ENCODE measurements around the gene IL1RAPL2.

IL1RAPL2 gene

GRCh38 chrX:105725228-105725627 is 1159.2 kb downstream of the IL1RAPL2 start:
- TF ChIP-seq, protein P1, sequence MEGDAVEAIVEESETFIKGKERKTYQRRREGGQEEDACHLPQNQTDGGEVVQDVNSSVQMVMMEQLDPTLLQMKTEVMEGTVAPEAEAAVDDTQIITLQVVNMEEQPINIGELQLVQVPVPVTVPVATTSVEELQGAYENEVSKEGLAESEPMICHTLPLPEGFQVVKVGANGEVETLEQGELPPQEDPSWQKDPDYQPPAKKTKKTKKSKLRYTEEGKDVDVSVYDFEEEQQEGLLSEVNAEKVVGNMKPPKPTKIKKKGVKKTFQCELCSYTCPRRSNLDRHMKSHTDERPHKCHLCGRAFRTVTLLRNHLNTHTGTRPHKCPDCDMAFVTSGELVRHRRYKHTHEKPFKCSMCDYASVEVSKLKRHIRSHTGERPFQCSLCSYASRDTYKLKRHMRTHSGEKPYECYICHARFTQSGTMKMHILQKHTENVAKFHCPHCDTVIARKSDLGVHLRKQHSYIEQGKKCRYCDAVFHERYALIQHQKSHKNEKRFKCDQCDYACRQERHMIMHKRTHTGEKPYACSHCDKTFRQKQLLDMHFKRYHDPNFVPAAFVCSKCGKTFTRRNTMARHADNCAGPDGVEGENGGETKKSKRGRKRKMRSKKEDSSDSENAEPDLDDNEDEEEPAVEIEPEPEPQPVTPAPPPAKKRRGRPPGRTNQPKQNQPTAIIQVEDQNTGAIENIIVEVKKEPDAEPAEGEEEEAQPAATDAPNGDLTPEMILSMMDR (IDR thresholded peaks at IDR 0.05; ENCODE audit: insufficient read depth, low read length, poor library complexity, severe bottlenecking) = no peak
- H3K36me3 ChIP-seq (ENCODE audit: control insufficient read depth, insufficient read depth, low read length) = no peaks in the 10 kb centered on the region
- H3K27me3 ChIP-seq (replicated peaks; ENCODE audit: control insufficient read depth, insufficient read depth, low read length) = no peaks in the 10 kb centered on the region
- DNase-seq (ENCODE audit: extremely low read depth, insufficient read length) = no peak
- no peak overlapping the region for H3K4me3 ChIP-seq (replicated peaks; ENCODE audit: low read depth, low read length)

GRCh38 chrX:105738162-105738561 is 1172.2 kb downstream of the IL1RAPL2 start:
- no peaks in the 10 kb centered on the region for H3K36me3 ChIP-seq (ENCODE audit: control insufficient read depth, insufficient read depth, low read length)
- H3K27me3 ChIP-seq (replicated peaks; ENCODE audit: control insufficient read depth, insufficient read depth, low read length) = no peaks in the 10 kb centered on the region
- no peak overlapping the region for H3K4me3 ChIP-seq (replicated peaks; ENCODE audit: low read depth, low read length)
- TF ChIP-seq, protein P1 (IDR thresholded peaks at IDR 0.05; ENCODE audit: insufficient read depth, low read length, poor library complexity, severe bottlenecking) = no peak
- no peak for DNase-seq (ENCODE audit: extremely low read depth, insufficient read length)

DNA sequence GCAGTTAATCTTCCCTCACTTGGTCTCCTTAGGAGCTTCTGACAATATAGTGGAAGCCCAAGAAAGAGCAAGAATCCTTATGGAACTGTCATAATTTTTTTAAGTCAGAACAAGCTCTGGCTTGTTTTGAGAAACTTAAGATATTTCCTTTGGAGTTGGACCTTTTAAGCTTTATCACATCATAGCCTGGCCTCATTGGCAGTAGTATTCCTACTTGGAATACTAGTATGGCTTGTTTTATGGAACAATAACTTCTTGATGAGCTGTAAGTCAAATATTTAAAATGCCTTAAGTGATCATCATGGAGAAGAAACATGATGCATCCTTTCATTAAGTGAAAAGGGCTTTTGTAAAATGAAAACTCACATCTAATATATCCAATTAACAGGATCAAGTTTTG is 1178.3 kb downstream of the IL1RAPL2 start:
- Histone ChIP-seq H3K27me3 (replicated peaks; ENCODE audit: control insufficient read depth, insufficient read depth, low read length) (no peaks in the 10 kb centered on the region), H3K36me3 (ENCODE audit: control insufficient read depth, insufficient read depth, low read length) (no peaks in the 10 kb centered on the region)
- no peak for DNase-seq (ENCODE audit: extremely low read depth, insufficient read length)

DNA sequence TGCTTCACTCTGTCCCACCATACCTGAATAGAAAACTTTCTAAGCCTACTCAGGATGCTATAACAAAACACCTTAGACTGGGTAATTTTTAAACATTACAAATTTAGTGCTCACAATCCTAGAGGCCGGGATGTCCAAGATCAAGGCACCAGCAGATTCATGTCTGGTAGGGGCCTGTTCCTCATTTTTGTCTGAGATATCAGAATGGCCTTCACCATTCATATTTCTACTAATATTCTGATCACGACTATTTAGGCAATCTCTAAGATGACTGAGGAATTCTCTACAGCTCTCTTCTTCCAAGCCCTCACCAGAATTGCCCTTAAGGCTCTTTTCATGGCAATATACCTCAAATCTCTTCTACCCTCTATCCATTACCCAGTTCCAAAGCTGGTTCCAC is 1178.9 kb downstream of the IL1RAPL2 start:
- H3K36me3 ChIP-seq (ENCODE audit: control insufficient read depth, insufficient read depth, low read length) = no peaks in the 10 kb centered on the region
- no peak for DNase-seq (ENCODE audit: extremely low read depth, insufficient read length)

More for the DNA sequence above, 1178.3 kb downstream of the IL1RAPL2 start:
- H3K4me3 ChIP-seq (replicated peaks; ENCODE audit: low read depth, low read length) = no peak overlapping the region
- TF ChIP-seq, protein P1 (IDR thresholded peaks at IDR 0.05; ENCODE audit: insufficient read depth, low read length, poor library complexity, severe bottlenecking) = no peak

GRCh38 chrX:105745863-105746262 is 1179.9 kb downstream of the IL1RAPL2 start:
- Histone ChIP-seq H3K36me3 (ENCODE audit: control insufficient read depth, insufficient read depth, low read length) (no peaks in the 10 kb centered on the region), H3K27me3 (replicated peaks; ENCODE audit: control insufficient read depth, insufficient read depth, low read length) (no peaks in the 10 kb centered on the region), H3K4me3 (replicated peaks; ENCODE audit: low read depth, low read length) (no peak overlapping the region)
- DNase-seq (ENCODE audit: extremely low read depth, insufficient read length) = no peak
- TF ChIP-seq, protein P1 (IDR thresholded peaks at IDR 0.05; ENCODE audit: insufficient read depth, low read length, poor library complexity, severe bottlenecking) = no peak

More for the DNA sequence above, 1178.9 kb downstream of the IL1RAPL2 start:
- no peak overlapping the region for H3K4me3 ChIP-seq (replicated peaks; ENCODE audit: low read depth, low read length)
- TF ChIP-seq, protein P1 (IDR thresholded peaks at IDR 0.05; ENCODE audit: insufficient read depth, low read length, poor library complexity, severe bottlenecking) = no peak
- no peaks in the 10 kb centered on the region for H3K27me3 ChIP-seq (replicated peaks; ENCODE audit: control insufficient read depth, insufficient read depth, low read length)

DNA sequence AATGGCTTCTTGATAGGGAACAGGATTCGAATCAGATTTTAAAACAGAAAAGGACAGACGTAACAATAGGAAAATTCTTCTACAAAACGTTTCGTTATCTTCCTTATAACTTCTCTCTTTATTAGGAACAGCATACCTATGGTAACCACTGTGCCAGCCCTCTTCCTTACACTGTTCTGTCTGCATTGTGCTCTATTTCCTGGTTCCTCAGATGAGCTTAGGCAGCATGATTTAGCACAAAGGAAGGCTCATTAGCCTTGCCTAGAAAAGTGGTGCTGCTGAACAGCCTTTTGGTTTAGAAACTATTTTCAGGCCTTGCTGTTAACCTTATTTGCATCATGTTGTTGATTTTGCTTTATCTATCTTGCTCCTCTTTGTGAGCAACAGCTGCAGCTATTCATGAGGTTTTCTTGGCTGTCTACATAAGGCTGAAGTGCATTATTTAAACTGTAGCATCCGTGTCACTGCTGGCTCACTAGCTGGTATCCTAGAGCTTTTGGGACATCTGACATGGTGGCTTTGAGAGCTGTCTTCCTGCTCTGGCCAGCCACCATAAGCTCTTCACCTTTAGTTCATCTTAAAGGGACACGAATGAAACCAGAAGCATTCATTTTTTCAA is 1186.4 kb downstream of the IL1RAPL2 start:
- DNase-seq (ENCODE audit: extremely low read depth, insufficient read length) = no peak
- TF ChIP-seq, protein P1 (IDR thresholded peaks at IDR 0.05; ENCODE audit: insufficient read depth, low read length, poor library complexity, severe bottlenecking) = no peak
- H3K27me3 ChIP-seq (replicated peaks; ENCODE audit: control insufficient read depth, insufficient read depth, low read length) = no peaks in the 10 kb centered on the region
- H3K36me3 ChIP-seq (ENCODE audit: control insufficient read depth, insufficient read depth, low read length) = no peaks in the 10 kb centered on the region
- no peak overlapping the region for H3K4me3 ChIP-seq (replicated peaks; ENCODE audit: low read depth, low read length)

All from GM06990 (cell line).